HG03442 (cell line): ENCODE measurements around the gene KLHL30.

Source experiments
- ATAC-seq: cut with Tn5 transposase; IDR thresholded peaks from one replicate; pipeline ENCODE4 v1.9.1; 2021; ENCODE audit warnings: mild to moderate bottlenecking, moderate library complexity; ENCODE audit not compliant: unreplicated experiment

KLHL30 gene

DNA sequence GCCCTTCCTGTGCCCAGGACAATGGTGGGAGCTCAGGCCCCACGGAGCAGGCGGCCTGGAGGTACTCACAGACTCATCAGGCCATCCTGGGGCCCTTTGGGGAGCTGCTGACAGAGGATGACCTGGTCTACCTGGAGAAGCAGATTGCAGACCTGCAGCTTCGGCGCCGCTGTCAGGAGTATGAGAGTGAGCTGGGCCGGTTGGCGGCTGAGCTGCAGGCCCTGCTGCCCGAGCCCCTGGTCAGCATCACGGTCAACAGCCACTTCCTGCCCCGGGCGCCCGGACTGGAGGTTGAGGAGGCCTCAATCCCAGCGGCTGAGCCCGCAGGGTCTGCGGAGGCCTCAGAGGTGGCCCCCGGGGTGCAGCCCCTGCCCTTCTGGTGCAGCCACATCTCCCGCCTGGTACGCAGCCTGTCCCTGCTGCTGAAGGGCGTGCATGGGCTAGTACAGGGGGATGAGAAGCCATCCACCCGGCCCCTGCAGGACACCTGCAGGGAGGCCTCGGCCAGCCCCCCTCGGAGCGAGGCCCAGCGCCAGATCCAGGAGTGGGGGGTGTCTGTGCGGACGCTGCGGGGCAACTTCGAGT is 8.3 kb upstream of the KLHL30 start:
- ATAC-seq, result no peak

DNA sequence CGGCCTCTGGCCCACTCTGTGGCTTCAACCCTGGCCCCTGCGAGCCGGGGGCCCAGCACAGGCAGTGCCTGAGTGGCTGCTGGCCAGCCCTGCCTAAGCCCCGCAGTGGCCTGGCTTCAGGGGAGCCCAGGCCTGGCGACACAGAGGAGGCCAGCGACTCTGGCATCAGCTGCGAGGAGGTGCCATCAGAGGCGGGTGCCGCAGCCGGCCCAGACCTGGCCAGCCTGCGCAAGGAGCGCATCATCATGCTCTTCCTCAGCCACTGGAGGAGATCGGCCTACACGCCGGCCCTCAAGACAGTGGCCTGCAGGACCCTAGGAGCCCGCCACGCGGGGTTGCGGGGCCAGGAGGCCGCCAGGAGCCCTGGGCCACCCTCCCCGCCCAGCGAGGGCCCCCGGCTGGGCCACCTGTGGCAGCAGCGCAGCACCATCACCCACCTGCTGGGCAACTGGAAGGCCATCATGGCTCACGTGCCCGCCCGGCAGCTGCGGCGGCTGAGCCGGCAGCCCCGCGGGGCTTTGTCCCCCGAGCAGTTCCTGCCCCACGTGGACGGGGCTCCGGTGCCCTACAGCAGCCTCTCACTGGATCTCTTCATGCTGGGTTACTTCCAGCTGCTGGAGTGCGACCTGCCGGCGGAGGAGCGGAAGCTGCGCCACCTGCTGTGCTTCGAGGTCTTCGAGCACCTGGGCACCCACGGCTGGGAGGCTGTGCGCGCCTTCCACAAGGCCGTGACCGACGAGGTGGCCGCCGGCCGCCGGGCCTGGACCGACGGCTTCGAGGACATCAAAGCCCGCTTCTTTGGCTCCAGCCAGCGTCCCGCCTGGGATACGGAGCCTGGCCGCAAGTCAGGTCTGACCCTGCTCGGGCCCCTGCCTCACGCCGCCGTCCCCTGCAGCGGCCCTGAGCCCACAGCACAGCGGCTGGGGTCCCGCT is 7.5 kb upstream of the KLHL30 start:
- no peak for ATAC-seq

DNA sequence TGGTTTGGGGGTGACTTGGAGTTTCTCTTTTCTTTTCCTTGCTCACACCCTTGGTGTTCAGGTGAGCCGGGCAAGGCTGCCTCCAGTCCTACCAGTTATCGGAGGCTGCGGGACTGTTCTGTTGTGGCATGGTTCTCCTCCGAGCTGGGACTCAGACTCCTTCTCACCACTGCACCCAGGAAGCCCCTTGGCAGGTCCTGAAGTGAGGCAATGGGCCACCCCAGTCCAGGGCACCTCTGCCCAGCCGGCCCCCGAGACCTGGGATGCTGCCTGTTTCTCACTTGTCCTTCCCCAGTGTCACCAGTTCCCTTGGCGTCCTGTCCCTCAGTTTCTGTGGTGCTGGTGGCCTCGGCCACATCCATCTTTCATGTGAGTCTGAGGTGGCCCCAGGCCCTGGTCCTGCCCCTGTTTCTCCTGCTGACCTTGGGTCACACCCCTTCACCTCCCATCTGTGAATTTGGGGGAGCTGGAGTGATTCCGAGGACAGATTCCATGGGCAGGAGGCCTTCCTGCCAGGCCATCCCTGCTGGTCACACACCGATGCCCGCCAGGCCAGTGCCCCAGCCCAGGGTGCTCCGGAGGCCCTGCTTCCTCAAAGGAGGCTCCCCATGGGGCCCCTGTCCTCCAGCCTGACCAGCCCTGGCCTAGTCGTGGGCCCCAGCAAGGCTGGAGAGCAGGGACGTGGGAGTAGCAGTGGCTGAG is 6.6 kb upstream of the KLHL30 start:
- ATAC-seq, result no peak

DNA sequence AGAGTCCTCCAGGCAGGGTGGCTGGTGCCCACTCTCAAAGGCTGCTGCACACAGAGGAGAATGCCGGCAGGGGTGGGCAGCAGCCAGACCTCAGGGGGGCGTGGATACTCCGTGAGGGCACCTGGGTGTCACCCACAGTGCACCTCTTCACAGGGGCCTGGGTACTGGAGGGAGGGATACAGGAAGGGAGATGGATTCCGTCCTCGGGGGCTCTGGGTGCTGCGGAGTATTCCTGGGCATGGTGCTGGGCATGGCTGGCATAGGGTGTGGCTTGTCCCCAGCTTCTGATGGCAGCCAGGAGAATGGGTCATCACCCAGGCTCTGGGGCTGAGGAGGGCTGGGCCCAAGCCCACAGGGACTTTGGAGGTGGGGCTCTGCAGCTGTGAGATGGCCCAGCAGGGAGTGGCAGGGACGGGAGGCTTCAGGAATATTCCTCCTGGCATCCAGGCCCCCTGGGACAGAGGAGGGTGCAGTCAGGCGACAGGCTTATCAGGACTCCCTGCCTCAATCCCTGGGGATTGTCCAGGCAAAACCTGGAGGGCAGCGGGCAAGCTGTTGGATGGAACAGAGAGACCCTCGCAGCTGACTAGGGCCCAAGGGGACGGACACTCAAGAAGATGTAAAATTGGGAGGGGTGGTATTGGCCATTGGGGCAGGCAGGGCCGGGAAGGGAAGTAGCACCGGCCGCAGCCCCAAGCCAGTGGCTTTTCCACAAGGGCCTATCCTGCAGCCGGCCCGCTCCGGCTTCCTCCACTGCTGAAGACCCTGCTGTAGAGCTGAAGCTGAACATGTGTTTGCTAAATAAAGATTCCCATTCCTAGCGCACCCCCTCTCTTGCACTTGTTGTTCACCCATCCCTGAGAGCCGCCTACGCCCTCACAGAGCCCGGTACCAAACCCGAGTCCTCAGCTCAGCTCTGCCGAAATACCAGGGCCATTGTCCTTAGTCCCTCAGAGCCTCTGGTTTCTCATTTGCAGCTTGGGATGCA is 5.7 kb upstream of the KLHL30 start:
- no peak for ATAC-seq

DNA sequence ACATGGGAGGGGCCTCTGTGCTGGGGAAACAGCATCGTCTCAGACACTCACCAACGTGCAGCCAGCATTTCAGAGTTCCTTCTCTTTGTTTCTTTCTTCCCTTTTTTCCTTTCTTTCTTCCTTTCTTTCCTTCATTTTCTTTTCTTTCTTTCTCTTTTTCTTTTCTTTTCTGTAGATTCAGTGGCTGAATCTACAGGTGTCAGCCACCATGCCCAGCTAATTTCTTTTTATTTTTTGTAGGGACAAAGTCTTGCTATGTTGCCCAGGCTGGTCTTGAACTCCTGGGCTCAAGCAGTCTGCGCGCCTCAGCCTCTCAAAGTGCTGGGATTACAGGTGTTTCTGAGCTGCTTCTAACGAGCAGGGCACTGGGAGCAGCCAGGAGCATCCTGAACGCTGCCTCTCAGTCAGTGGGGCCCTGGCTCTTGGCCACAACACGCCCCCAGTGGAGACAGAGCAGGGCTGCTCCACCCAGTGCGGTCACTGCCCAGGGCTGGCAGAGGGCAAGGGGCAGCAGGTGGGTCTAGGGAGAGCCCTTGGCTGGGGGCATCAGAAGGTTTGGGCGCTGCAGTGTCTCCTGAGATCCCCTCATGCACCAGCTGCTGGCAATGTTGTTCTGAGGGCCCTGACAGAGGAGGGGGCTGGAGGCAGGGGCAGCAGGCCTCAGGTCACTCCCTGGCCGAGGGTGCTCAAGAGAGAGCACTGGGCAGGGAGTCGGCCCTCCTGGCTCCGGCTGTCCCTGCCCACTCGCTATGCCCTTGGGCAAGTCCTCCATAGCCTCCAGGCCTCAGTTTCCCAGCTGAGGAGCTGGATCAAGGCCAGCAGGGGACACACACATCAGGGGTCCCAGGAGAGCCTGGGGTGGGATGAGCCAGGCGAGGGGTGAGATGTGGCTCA is 4.7 kb upstream of the KLHL30 start:
- no peak for ATAC-seq

DNA sequence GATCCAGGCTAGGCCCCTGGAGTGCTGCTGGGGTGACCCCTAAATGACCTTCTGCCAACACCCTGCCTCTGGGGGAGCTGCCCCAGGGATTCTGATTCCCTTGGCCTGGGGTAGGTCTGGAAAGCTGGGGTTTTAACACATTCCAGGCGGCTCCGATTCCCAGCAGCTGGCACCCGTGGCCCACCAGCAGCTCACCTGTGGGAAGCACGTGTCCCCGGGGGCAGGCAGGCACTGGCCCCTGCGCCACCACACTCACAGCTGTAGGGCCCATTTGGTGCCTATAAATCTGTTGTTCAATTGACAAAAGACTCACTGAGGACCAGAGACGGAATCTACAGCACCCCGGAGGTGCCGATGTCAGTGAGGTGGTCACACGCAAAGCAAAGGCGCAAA is 4.1 kb upstream of the KLHL30 start:
- no peak for ATAC-seq

DNA sequence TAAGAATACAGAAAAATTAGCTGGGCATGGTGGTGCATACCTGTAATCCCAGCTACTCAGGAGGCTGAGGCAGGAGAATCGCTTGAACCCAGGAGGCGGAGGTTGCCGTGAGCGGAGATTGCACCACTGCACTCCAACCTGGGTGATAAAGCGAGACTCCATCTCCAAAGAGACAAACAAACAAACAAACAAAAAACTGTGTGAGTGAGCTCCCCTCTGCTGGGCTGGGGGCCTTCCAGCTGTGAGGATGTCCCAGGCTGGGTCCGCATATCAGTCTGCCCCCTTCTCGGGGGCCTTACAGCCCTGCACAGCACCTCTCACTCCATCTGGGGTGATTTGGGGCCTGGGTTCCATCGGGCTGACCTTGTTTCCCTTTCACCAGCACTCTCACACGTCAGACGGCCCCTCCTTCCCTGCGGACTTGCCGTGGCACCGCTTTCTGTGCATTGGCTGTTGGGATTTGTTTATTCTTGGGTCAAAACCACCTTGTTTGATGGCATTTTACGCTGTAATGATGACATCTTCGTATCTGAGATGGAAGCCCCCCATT is 2.8 kb upstream of the KLHL30 start:
- ATAC-seq, result no peak

DNA sequence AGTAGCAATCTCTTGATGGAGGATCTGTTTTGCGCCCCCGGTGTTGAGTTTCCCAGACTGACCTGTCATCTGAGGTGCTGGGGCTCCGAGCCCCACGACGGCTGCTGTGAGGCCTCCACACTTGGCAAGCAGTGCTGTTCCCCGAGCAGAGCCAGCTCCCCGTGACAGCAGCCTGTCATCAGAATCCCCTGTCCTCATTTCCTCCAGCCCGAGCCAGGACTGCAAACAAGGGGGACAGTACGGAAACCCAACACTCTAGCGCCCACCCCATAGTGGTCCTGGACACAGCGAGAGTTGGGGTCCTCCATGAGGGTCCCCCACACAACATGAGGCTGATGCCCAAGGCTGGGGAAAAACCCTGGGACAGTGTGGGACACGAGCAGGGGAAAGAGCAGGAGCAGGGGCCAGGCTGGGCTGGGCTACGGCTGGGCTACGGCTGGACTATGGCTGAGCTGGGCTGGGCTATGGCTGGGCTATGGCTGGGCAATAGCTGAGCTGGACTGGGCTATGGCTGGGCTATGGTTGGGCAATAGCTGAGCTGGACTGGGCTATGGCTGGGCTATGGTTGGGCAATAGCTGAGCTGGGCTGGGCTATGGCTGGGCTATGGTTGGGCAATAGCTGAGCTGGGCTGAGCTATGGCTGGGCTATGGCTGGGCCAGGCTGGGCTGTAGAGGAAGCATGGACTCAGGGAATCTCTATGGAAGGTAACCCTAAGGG is 1.5 kb upstream of the KLHL30 start:
- no peak for ATAC-seq

DNA sequence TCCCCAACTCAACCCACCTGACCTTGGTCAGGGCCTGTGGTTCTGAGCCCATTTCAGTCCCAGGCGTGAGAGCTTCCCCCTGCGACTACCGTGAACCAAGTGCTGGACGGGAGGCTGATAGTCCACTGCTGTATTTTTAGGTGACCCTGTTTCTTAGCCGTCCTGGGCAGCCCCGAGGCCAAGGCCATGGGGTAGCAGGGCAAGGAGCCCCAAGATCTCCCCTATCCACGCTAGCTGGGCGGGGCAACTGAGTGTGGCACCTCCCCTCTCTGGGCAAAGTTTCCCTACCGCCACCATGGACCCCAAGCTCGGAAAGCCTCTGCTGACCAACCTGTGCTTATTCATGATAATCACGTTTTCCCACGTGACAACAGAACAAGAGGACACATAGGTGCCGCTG is 583 bp upstream of the KLHL30 start:
- ATAC-seq, result no peak

DNA sequence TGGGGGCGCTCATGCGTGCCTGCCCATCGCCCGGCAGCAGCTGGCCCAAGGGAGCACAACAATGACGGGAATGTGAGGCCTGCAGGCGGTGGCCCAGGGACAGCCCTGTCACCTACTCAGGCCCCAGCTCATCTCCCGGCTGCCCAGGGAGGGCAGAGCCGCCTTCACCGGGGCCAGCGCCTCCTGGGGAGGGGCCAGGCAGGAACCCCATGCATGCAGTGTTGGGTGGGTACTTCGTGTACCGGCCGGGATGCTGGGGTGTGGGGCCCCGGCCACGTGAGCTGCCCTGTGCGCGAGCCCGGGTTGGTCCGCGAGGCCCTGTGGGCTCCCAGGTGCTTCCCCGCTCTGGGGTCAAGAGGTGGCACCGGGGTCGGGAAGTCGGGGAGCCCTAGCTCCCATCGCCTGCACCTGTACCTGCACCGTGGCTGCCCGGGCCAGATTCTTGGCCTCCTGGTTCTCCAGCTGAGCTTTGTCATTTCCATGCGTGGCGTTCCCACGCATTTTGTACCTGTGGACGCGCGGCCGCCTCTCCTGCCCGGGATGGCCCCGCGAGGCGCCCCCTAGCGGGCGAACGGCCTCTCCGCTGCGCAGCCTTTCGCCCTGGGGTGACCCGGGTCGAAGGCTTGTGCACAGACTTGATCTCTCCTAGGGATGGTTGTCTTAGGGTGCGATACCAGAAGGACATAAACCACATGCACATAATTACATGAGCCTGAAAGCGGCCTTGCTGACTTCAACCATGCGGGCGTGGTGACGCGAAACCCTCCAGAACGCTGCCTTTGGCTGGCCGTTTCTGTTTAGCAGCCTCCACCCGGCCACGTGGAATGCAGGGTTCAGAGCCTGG is 950 bp downstream of the KLHL30 start:
- ATAC-seq, result no peak

DNA sequence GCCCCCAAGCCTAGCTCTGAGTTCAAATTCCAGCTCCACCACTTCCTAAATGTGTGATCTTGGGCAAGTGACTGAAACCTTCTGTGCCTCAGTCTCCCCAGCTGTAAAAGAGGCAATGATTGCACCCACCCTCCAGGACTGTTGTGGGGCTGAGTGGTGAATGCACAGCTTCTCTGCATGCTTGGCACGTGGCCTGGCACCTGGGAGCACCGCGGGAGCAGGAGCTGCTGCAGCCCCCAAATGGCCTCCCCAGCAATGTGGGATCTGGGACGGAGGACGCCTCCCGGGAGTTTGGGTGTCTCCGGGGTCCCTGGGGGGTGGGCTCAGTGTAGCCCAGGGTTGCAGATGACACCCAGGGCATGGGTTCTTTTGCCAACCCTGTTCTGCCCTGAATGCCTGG is 1.6 kb downstream of the KLHL30 start:
- no peak for ATAC-seq

DNA sequence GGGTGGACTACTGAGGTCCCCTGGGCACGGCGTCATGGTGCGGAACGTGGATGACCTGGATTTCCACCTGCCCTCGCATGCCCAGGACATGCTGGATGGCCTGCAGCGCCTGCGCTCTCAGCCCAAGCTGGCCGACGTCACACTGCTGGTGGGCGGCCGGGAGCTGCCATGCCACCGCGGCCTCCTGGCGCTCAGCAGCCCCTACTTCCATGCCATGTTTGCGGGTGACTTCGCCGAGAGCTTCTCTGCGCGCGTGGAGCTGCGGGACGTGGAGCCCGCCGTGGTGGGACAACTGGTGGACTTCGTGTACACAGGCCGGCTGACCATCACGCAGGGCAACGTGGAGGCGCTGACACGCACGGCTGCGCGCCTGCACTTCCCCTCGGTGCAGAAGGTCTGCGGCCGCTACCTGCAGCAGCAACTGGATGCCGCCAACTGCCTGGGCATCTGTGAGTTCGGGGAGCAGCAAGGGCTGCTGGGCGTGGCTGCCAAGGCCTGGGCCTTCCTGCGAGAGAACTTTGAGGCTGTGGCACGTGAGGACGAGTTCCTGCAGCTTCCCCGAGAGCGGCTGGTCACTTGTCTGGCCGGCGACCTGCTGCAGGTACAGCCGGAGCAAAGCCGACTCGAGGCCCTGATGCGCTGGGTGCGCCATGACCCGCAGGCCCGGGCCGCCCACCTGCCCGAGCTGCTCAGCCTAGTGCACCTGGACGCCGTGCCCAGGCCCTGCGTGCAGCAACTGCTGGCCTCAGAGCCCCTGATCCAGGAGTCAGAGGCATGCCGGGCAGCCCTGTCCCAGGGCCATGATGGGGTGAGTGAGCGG is 2.5 kb downstream of the KLHL30 start:
- no peak for ATAC-seq

DNA sequence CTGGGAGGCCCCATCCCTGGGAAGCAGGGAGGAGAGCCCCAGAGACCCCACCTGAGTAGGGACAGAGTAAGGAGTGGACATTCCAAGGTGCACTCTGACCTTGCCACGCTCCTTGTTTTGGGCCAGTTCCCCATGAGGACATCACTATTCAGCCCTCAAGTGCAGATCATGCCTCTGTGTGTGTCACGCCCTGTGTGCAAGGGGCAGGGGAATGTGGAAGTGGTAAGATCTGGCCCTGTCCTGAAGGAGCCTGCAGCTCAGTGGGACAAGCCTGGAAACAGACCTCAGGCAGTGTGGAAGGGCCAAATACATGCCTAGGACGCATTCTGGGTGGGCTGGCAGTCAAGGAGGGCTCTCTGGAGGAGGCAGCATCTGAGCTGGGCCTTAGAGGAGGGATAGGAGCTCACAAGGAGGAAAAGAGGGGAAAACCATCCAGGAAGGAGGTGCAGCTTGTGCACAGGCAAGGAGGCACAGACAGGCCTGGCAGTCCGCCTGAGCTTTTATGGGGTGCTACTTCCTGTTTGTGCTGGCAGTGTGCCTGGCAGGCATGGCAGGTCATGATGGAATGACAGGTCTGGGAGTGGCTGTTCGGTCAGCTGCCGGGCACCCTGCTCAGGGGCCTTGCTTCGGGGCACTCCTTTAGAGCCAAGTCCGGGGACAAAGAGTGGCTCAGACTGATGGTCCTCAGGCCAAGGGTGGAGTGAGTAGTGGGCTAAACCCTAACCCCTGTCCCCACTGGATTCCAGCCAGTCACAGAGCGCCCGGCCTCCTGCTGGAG is 3.3 kb downstream of the KLHL30 start:
- ATAC-seq, result no peak

DNA sequence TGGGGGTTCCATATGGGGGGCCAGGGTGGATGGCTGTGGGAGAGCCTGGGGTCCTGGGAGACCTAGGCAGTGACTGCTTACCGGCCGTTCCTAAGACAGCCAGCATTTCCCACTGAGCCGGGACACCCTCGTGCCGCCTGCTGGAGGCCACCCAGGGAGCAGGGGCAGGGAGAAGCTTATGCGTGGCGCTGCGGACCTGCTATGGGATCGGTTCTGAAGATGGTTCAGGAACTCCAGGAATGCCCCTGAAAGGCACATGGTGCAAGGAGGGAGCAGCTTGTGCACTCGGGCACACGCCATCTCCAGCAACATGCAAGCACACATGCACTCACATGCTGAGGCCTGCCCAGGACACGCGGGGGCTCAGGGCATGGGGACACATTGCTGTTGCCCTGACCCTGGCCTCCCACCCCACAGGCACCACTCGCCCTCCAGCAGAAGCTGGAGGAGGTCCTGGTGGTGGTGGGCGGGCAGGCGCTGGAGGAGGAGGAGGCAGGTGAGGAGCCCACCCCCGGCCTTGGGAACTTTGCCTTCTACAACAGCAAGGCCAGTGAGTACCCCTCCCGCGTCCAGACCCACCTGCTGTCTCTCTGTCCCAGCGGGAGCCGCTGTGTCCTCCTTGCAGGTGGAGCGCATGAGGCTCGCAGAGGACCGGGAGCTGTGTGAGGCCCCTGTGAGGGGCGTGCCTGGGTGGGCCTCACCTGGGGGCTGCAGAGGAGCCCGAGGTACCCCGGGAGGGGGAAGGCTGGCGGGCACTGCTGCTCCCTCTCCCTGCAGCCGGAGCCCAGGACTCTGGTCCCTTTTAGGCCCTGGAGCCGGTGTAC is 4.1 kb downstream of the KLHL30 start:
- ATAC-seq, result no peak

DNA sequence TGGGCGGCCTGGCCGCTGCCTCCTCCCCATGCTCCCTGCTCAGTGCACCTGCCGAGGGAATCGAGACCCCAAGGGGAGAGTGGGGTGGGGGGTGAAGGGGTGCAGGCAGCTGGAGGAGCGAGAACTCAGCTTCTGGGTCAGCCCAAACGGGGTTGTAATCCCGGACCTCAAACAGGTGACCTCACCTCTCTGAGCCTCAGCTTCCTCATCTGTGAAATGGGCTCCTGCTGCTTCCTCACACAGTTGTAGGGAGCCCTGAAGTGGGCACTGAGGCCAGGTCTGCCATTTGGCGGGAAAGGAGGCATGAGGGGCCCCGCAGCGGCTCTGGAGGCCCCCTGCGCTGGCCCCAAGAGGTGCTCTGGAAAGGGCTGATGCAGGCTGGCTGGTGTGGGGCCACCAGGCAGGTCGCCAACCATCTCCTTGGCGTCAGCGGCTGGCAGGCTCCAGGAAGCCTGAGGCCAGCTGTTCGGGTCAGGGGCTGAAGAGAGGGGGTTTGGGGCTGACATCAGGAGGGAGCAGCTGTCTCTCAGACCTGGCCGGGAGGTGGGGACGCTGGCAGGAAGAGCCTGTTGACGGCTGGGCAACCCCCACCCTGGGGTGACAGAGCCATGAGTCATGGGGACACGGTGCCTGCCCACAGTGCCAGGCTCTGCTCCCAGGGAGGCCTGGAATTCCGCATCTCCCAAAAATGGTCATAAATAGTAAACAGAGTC is 4.9 kb downstream of the KLHL30 start:
- ATAC-seq, result no peak
